ENCODE results near the gene TAS1R3.
"Not testable (repeated sequence)": the region's sequence is repeated elsewhere in the genome, so short reads cannot be mapped to it uniquely, and the experiment has no call there.

The TAS1R3 gene

DNA sequence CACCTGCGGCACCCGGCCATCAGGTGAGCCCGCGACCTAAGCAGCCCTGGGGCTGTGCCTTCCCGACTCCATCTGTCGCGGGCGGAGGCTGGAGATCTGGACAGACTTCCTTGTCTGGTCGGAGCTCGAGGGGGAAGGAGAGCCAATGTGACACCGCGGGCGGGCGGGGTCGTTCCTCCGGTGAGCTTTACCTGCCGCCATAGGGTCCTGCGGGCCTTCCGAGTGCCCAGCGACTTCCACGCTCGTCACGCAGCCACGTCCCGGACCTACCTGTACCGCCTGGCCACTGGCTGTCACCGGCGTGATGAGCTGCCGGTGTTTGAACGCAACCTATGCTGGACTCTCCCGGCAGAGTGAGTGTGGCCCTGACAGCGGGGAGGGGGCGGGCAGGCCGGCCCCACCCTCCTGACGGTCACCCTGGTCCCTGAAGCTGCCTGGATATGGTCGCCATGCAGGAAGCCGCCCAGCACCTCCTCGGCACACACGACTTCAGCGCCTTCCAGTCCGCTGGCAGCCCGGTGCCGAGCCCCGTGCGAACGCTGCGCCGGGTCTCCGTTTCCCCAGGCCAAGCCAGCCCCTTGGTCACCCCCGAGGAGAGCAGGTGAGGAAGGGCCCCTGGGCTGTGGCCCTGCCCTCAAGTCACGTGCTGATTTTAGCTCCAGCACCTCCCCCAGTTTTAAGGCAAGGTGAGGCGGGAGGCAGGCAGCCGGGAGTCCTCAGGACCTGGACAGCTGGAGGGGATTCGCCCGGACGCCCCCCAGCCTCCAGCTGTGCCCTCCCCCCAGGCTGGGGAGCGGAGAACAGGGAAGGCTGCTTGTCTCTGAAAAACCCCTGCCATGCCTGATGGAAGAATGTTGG, 21.6 kb upstream of the TAS1R3 start:
- DNase-seq: no peak

- no peak for DNase-seq
Measured at GRCh38 chr1:1310109-1310385, 21.0 kb upstream of the TAS1R3 start.

GRCh38 chr1:1310476-1311053, 20.5 kb upstream of the TAS1R3 start:
- DNase-seq: no peak

DNA sequence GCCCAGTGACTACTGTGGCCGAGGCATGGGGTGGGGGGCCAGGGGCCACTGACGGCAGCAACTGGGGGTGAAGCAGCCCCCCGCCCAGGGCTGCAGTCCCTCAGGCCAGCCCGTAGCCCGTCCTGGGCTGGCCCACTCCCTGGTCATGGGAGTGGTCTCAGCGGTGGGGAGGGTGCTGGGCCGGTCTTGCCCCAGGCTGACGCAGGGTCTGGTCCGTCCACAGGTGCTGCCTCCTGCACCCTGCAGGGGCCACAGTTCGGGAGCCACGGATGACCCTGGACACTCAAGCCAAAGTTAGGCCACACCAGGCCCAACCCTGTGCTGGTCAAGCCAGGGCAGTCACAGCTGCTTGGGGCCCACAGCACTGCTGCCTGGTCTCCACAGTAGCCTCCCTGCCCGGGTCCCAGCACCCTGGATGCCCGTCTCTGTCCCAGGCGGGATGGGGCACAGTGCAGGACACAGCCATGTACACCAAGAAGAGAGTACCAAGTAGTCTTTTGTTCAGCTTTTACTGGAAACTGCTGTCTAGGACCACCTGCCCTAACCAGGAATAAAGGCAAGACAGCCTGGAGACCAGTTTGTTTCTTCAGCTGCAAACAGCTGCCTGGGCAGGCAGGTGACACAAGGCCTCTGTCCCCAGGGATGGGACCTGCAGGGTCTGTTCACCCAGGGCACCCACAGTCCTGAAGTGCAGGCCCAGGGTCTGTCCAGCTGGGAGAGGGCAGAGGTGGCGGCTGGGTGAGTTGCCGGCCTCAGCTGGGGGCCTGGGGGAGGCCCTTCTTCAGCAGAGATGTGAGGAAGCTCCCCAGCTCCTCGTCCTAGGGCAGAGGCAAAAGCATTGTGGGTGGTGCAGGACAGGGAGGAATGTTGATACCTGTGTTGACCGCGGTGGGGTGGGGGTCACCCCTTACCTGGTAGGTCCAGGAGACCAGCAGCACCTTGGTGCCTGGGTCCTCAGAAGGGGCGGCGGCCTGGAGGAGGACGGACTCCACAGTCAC, 19.7 kb upstream of the TAS1R3 start:
- no peak for DNase-seq

GRCh38 chr1:1312450-1313314, 18.4 kb upstream of the TAS1R3 start:
- DNase-seq: no peak

- DNase-seq: no peak
Measured at GRCh38 chr1:1313500-1314236, 17.4 kb upstream of the TAS1R3 start.

DNA sequence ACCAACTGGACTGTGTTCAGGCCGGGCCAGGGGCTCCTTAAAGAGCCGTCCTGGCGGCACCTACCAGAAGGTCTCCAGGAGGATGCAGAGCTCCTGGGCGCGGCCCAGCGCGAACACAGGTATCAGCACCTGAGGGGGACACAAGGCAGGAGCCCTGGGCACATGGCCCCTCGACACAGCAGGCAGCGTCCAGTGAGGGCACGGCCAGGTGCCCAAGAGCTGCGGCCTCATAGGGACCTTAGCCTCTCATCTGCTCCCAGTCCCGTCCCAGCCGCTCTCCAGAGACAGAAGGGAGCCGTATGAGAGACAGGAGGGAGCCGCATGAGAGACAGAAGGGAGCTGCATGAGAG, 16.9 kb upstream of the TAS1R3 start:
- no peak for DNase-seq

DNA sequence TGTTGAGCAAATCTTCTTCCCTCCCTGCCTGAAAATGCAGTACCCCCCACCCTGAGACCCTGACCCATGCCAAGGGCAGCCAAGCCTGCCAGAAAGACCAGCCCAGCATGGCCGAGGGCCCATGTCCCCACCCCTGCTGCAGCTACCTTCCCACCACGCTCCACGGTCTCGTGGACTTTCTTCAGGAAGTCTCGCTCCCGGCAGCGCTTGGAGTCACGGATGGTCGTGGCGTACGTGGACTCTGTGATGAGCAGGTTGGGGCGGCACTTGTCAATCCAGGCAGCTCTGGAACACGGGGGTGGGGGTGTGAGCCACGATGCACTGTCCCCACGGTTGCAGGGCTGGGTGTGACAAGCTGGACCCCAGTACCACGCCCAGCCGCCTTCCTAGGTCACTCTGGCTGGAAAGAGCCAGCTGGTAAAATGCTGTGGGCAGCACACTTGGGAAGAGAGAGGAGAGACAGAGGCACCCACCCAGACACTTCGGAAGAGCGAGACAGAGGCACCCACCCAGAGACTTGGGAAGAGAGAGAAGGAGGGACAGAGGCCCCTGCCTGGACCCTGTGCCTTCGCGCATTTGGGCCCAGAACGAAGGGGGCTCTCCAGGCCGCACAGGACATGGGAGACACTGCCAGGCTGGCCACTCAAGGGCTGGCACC, 16.3 kb upstream of the TAS1R3 start:
- DNase-seq: no peak

- DNase-seq: no peak
Measured at GRCh38 chr1:1315435-1315954, 15.6 kb upstream of the TAS1R3 start.

GRCh38 chr1:1316199-1316598, 14.9 kb upstream of the TAS1R3 start:
- DNase-seq: not testable (repeated sequence)

DNA sequence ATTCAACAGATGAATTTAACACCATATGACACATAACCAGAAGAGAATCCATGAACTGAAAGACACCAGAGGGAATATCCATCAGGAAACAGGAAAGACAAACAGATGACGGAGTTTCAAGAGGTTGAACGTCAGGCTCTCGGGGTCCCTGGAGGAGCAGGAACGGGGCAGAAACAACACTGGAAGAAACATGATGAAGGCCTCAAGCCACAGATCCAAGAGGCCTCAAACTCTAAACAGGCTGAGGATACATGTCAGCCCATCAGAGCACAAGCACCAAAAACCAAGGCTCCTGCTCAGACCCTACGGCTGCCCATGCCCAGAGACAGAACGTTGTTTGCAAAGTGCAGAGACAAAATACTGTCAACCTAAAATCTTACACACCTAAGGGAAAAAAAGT, 13.7 kb upstream of the TAS1R3 start:
- DNase-seq: no peak

DNA sequence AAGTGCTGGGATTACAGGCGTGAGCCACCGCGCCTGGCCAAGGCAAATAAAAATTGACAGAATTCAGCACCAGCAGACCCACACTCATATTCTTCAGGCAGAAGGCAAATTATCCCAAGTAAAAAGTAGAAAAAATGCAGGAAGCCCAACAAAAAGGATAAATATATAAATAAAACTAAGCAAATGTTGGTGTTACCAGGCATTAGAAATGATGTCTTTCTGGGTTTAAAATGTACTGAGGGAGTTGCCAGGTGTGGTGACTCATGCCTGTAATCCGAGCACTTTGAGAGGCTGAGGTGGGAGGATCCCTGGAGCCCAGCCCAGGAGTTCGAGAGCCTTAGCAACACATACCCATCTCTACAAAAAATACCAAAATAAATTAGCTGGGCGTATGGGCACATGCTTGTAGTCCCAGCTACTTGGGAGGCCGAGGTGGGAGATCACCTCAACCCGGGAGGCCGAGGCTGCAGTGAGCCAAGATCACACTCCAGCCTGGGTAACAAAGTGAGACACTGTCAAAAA, 12.9 kb upstream of the TAS1R3 start:
- peak; percentile 74 for DNase-seq

GRCh38 chr1:1318777-1319645, 12.1 kb upstream of the TAS1R3 start:
- DNase-seq: no peak

DNA sequence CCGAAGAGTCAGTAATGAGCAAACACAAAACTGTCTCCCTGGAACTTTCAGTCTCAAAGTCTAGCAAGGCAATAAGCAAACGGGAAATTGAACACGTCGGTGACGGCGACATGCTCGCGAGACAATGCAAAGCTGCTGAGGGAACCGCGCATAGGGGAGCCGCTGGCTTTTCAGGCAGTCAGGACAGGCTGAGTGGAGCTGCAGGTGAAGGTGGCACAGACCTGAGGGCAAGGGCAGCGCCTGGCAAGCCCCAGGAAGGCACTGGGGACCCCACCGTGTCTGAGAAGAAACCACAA, 11.5 kb upstream of the TAS1R3 start:
- DNase-seq: no peak

DNA sequence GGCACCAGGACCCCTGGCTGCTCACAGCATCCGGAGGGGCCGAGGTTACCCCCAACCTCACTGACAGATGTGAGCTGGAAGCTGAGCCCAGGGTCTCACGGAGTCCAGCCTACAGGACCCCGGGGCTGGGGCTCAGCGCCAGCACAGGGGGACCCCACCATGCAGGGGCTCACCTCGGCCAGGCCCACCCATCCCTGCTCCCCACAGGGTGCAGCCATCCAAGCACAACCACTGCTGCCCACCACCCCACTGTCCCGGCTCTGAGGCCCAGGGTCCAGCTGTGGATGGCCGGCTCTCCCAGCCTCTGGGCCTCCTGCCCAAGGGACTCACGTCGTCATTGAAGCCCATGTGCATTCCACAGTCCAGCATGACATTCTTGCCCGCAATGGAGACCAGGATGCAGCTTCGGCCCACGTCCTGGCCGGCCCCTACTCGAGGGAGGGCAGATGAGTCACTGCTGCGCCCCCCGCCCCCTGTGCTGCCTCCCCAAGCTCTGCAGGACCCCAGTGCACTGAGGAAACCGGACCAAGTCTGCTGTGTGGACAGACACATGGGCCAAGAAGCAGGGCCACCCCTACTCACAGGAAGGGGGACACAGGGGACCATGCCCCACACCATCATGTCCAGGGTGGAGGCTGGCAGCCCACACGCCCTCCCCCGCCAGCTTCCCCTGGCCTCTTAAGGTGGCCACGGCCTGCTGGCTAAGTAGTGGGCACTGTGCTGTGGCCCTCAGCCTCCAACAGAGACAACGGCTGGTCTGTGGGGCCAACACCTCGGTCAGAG, 10.2 kb upstream of the TAS1R3 start:
- DNase-seq: no peak

DNA sequence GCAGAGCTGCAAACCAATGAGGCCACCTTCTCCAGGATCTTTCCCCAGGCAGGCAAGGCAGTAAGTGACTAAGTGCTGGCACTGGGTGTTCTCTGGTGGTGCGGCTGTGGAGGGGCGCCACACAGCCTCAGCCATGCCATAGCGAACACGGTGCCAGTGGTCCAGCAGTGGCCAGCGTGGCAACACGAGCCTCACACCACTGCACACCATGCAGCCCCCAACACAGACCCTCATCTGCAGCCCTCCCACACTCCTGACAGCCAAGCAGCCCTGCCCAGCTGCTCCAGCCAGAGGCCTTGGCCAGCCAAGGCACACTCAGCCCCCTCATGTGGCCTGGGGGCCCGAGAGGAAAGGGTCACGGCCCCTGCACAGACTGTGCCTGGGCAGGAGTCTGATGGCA, 9.6 kb upstream of the TAS1R3 start:
- no peak for DNase-seq

DNA sequence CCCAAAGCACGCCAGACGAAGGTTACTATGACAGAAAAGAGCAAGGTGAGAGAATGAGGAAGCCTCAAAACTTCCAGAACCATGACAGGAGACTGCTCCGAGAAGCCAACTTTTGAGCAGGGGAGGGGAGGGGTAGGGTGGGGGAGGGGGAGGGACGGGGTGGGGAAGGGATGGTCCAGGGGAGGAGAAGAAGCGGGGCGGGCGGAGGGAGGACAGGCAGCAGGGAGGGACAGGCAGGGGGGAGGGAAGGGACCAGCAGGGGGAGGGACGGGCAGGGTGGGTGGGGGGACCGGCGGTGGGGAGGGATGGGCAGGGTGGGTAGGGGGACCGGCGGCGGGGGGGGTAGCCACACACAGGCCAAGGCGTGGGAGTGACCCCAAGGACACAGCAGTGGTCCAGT, 8.7 kb upstream of the TAS1R3 start:
- no peak for DNase-seq

GRCh38 chr1:1322952-1323351, 8.1 kb upstream of the TAS1R3 start:
- no peak for DNase-seq

- no peak for DNase-seq
Measured at GRCh38 chr1:1324084-1324523, 7.0 kb upstream of the TAS1R3 start.

Data from NCI-H2171 (cell line).